Hepatocyte (in vitro differentiated cells): ENCODE results near the gene ATAD5.

Experiments used
- EZH2 ChIP-seq: fragments of 200-600 bp; sonication (generic); IDR thresholded peaks from 2 replicates; pipeline ENCODE4 v1.6.1; 2016; ENCODE audit warnings: antibody characterized with exemption, mild to moderate bottlenecking, borderline replicate concordance
- EZH2phosphoT487 ChIP-seq: fragments of 200-600 bp; sonication (generic); IDR thresholded peaks from one replicate; pipeline ENCODE4 v1.6.1; 2018; ENCODE audit warnings: antibody characterized with exemption, mild to moderate bottlenecking, low read depth, moderate library complexity; ENCODE audit not compliant: unreplicated experiment, severe bottlenecking
- TF ChIP-seq, protein P1 (sequence below): fragments of 200-600 bp; sonication (generic); IDR thresholded peaks from 2 replicates; pipeline ENCODE4 v1.5.1; 2016; ENCODE audit warnings: antibody characterized with exemption, mild to moderate bottlenecking; ENCODE audit not compliant: poor library complexity

DNA sequence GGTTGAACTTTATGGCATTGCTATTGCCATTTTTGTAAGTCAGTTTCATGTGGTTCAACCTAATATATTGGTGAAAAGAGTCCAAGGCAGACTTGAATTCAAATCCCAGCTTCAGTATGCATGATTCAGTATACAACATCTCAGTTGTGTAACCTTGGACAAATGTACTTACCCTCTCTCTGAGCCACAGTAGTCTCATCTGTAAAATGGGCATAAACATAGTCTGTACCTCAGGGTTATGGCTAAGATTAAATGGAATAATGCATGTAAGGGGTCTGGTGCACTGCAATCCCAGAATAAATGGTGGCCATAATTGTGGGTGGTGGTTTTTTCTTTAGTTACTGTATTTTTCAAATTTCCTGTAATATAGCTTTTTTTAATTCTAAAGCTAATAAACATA, 85.3 kb downstream of the ATAD5 start:
- TF ChIP-seq, protein P1, sequence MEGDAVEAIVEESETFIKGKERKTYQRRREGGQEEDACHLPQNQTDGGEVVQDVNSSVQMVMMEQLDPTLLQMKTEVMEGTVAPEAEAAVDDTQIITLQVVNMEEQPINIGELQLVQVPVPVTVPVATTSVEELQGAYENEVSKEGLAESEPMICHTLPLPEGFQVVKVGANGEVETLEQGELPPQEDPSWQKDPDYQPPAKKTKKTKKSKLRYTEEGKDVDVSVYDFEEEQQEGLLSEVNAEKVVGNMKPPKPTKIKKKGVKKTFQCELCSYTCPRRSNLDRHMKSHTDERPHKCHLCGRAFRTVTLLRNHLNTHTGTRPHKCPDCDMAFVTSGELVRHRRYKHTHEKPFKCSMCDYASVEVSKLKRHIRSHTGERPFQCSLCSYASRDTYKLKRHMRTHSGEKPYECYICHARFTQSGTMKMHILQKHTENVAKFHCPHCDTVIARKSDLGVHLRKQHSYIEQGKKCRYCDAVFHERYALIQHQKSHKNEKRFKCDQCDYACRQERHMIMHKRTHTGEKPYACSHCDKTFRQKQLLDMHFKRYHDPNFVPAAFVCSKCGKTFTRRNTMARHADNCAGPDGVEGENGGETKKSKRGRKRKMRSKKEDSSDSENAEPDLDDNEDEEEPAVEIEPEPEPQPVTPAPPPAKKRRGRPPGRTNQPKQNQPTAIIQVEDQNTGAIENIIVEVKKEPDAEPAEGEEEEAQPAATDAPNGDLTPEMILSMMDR, result no peak
- TF ChIP-seq EZH2phosphoT487 (no peak), EZH2 (no peak)
